DND-41 (cell line): ENCODE measurements around the gene ZNF132.

Experiments used
- CTCF ChIP-seq: IDR thresholded peaks from 2 replicates; pipeline ENCODE4 v1.5.1; 2012; ENCODE audit warnings: borderline replicate concordance, low read length, moderate library complexity, mild to moderate bottlenecking; ENCODE audit not compliant: poor library complexity, severe bottlenecking; ENCODE audit errors: extremely low read depth
- EZH2 ChIP-seq: IDR thresholded peaks from 3 replicates; pipeline ENCODE4 v1.6.1; 2012; ENCODE audit warnings: borderline replicate concordance, low read depth, mild to moderate bottlenecking, moderate library complexity, low read length, inconsistent platforms; ENCODE audit not compliant: severe bottlenecking

GRCh38 chr19:58408152-58409009, 31.6 kb downstream of the ZNF132 start, which contains the start of gene ZNF584:
- TF ChIP-seq CTCF, result peak; percentile 48
- no peak for TF ChIP-seq EZH2
